Measurements from ENCODE around the gene SRRM4.

Gene SRRM4, protein sequence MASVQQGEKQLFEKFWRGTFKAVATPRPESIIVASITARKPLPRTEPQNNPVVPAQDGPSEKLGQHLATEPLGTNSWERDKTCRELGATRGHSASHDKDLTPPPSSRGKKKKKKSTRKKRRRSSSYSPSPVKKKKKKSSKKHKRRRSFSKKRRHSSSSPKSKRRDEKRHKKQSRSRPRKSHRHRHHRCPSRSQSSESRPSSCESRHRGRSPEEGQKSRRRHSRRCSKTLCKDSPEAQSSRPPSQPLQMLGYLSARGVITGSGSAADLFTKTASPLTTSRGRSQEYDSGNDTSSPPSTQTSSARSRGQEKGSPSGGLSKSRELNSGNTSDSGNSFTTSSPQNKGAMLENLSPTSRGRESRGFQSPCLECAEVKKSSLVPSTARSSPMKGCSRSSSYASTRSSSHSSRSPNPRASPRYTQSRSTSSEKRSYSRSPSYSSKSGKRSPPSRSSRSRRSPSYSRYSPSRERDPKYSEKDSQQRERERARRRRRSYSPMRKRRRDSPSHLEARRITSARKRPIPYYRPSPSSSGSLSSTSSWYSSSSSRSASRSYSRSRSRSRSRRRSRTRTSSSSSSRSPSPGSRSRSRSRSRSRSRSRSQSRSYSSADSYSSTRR

DNA sequence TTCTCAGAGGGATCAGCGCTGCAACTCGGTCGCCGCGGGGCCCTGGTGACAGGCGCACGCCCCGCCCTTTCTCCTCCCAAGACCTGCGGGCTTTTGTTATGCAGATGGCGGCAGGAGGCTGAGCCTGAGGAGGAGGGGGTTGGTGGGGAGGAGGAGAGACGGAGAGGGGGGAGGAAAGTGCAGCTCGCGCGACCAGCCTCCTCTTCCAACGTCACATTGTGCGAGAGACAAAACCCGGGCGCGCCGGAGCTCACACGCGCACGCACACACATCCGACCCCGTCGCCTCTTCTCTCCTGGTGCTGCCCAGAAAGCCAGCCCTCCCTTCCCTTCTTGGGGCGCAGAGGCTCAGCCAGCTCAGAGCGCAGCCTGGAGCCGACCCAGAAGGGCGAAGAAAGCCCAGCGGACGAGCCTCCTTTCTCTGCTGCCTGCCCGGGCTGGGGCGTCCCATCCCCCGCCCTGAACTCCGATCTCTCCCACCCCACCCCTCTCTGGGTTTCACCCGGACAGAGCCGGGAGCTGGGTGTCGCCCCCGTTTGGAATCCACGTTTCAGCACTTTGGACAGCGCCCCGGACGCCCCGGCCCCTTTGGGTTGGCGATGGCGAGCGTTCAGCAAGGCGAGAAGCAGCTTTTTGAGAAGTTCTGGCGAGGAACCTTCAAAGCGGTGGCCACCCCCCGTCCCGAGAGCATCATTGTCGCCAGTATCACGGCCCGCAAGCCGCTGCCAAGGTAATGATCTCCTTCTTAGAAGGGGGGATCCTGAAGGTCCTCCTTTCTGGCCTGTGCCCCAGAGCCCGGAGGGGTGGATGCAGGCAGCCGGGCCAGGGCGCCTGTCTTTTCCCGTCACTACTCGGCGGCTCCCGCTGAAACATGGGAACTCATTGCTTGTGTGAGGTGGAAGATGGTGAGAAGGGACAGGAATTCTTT is at the start of gene SRRM4:
TSS of gene SRRM4 (plus strand) at position 257 of the 927 bp plus-strand sequence. CDS start at position 599, 342 bp downstream.
- no peaks in the 10 kb centered on the region for H3K27me3 ChIP-seq (ENCODE audit: control insufficient read depth, low read length)
- H3K4me2 ChIP-seq (ENCODE audit: low read length), result no peak within 1 kb of the TSS

DNA sequence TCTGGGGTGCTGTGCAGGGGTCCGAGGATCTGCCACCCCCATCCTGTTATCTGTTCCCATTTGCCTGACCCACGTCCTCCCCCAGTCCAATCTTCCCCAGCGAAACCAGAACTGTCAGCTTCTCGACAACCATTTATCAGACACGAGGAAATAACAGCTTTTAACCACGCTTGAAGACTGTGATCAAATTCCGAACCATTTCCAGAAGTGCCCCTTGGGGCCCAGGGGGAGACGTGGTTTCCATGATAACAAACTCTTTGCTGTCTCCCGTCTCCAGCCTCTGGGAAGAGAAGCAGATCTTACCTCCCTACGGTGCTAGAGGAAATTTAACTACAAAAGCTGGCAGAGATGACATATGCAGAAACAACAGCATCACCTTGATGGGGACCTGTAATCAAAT is 35.1 kb upstream of the SRRM4 start:
- no peak overlapping the region for H3K27ac ChIP-seq (ENCODE audit: low read depth, low read length)

More for the DNA sequence above, at the start of gene SRRM4:
- Histone ChIP-seq H3K9me2 (replicated peaks; ENCODE audit: control insufficient read depth, low read length) (no peaks in the 10 kb centered on the region), H3K4me3 (ENCODE audit: low read length) (no peak within 1 kb of the TSS), H3K4me1 (ENCODE audit: control insufficient read depth, low read length) (no peaks in the 10 kb centered on the region), H4K20me1 (ENCODE audit: control insufficient read depth, insufficient read depth, low read depth, low read length) (no peaks in the 10 kb centered on the region), H3K79me2 (ENCODE audit: control insufficient read depth, low read length) (no peaks in the 10 kb centered on the region), H3F3A (ENCODE audit: control insufficient read depth, insufficient read depth) (no peaks in the 10 kb centered on the region), H3K9me3 (ENCODE audit: control insufficient read depth, insufficient read depth, low read length) (no peaks in the 10 kb centered on the region), H3K36me3 (ENCODE audit: control insufficient read depth, low read length) (no peaks in the 10 kb centered on the region), H3K27ac (ENCODE audit: low read depth, low read length) (no peak within 1 kb of the TSS)
- no peak for TF ChIP-seq EZH2phosphoT487 (IDR thresholded peaks at IDR 0.05; ENCODE audit: borderline replicate concordance, low read length)
- TF ChIP-seq, protein P1, sequence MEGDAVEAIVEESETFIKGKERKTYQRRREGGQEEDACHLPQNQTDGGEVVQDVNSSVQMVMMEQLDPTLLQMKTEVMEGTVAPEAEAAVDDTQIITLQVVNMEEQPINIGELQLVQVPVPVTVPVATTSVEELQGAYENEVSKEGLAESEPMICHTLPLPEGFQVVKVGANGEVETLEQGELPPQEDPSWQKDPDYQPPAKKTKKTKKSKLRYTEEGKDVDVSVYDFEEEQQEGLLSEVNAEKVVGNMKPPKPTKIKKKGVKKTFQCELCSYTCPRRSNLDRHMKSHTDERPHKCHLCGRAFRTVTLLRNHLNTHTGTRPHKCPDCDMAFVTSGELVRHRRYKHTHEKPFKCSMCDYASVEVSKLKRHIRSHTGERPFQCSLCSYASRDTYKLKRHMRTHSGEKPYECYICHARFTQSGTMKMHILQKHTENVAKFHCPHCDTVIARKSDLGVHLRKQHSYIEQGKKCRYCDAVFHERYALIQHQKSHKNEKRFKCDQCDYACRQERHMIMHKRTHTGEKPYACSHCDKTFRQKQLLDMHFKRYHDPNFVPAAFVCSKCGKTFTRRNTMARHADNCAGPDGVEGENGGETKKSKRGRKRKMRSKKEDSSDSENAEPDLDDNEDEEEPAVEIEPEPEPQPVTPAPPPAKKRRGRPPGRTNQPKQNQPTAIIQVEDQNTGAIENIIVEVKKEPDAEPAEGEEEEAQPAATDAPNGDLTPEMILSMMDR (IDR thresholded peaks at IDR 0.05; ENCODE audit: low read depth, low read length, poor library complexity, severe bottlenecking), result no peak

DNA sequence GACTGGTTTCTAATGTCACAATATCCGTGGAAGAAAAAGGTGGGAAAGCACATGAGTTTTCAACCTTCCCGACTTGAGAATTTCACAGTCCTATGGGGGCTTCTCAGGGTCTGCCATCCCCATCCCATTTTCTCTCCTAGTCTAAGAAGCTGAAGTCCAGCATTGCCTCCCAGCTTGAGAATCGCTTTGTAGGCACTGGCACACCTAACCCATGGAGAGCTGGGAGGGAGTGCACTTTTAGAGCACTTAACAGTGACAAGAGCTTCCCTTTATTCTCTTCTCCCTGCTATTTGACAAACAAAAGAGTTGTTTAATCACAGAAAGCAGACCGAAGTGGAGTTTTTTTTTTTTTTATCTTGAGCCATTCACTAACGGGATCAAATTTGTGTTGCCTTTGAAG is 22.8 kb upstream of the SRRM4 start:
- no peaks in the 10 kb centered on the region for H3K27me3 ChIP-seq (ENCODE audit: control insufficient read depth, low read length)
- no peaks in the 10 kb centered on the region for H3K79me2 ChIP-seq (ENCODE audit: control insufficient read depth, low read length)
- no peak overlapping the region for H3K4me3 ChIP-seq (ENCODE audit: low read length)
- TF ChIP-seq, protein P1 (IDR thresholded peaks at IDR 0.05; ENCODE audit: low read depth, low read length, poor library complexity, severe bottlenecking), result no peak
- TF ChIP-seq EZH2phosphoT487 (IDR thresholded peaks at IDR 0.05; ENCODE audit: borderline replicate concordance, low read length), result no peak
- H3K4me1 ChIP-seq (ENCODE audit: control insufficient read depth, low read length), result no peaks in the 10 kb centered on the region
- no peaks in the 10 kb centered on the region for H4K20me1 ChIP-seq (ENCODE audit: control insufficient read depth, insufficient read depth, low read depth, low read length)
- H3K36me3 ChIP-seq (ENCODE audit: control insufficient read depth, low read length), result no peaks in the 10 kb centered on the region
- no peaks in the 10 kb centered on the region for H3K9me3 ChIP-seq (ENCODE audit: control insufficient read depth, insufficient read depth, low read length)
- no peak overlapping the region for H3K4me2 ChIP-seq (ENCODE audit: low read length)
- H3K27ac ChIP-seq (ENCODE audit: low read depth, low read length), result no peak overlapping the region
- H3K9me2 ChIP-seq (replicated peaks; ENCODE audit: control insufficient read depth, low read length), result no peaks in the 10 kb centered on the region
- no peaks in the 10 kb centered on the region for H3F3A ChIP-seq (ENCODE audit: control insufficient read depth, insufficient read depth)

More for the DNA sequence above, 35.1 kb upstream of the SRRM4 start:
- Histone ChIP-seq H3K9me2 (replicated peaks; ENCODE audit: control insufficient read depth, low read length) (no peaks in the 10 kb centered on the region), H4K20me1 (ENCODE audit: control insufficient read depth, insufficient read depth, low read depth, low read length) (no peaks in the 10 kb centered on the region), H3K4me1 (ENCODE audit: control insufficient read depth, low read length) (no peaks in the 10 kb centered on the region), H3F3A (ENCODE audit: control insufficient read depth, insufficient read depth) (no peaks in the 10 kb centered on the region), H3K4me2 (ENCODE audit: low read length) (no peak overlapping the region), H3K4me3 (ENCODE audit: low read length) (no peak overlapping the region), H3K27me3 (ENCODE audit: control insufficient read depth, low read length) (no peaks in the 10 kb centered on the region), H3K9me3 (ENCODE audit: control insufficient read depth, insufficient read depth, low read length) (no peaks in the 10 kb centered on the region), H3K79me2 (ENCODE audit: control insufficient read depth, low read length) (no peaks in the 10 kb centered on the region), H3K36me3 (ENCODE audit: control insufficient read depth, low read length) (no peaks in the 10 kb centered on the region)
- no peak for TF ChIP-seq EZH2phosphoT487 (IDR thresholded peaks at IDR 0.05; ENCODE audit: borderline replicate concordance, low read length)
- TF ChIP-seq, protein P1 (IDR thresholded peaks at IDR 0.05; ENCODE audit: low read depth, low read length, poor library complexity, severe bottlenecking), result no peak

Measured in DOHH2 (cell line).